22Rv1 (cell line): ENCODE results near the gene LMBR1.

ENCODE experiments used
- CTCF ChIP-seq: fragments of 450-650 bp; IDR thresholded peaks from 2 replicates; pipeline ENCODE4 v1.5.1; 2017; ENCODE audit warnings: mild to moderate bottlenecking
- ZFX ChIP-seq: fragments of 450-650 bp; IDR thresholded peaks from 2 replicates; pipeline ENCODE4 v1.6.1; 2017; ENCODE audit warnings: antibody characterized with exemption, borderline replicate concordance

GRCh38 chr7:156722043-156722826 is 170.7 kb downstream of the LMBR1 start:
- TF ChIP-seq CTCF, result no peak
- TF ChIP-seq ZFX, result no peak
